Activated naive CD8-positive, alpha-beta T cell treated with anti-CD3 and anti-CD28 coated beads, Interleukin-2, amount 50 U/mL, for 16 hours (primary cell): ENCODE data around the gene NLRP3.
A peak's percentile ranks its signal among the peaks of the same experiment; 100 is the strongest.
"Not testable (repeated sequence)": the region's sequence is repeated elsewhere in the genome, so short reads cannot be mapped to it uniquely, and the experiment has no call there.

Source experiments
- DNase-seq: peaks from one replicate; pipeline ENCODE4 v3.0.0-alpha.2; 2020; ENCODE audit warnings: low read depth, low spot score

NLRP3 gene

GRCh38 chr1:247469141-247469535, 53.2 kb downstream of the NLRP3 start:
- DNase-seq = no peak

- DNase-seq = not testable (repeated sequence)
These were observed 55.0 kb downstream of the NLRP3 start for GRCh38 chr1:247470942-247471429.

- no peak for DNase-seq
These were observed 55.6 kb downstream of the NLRP3 start for GRCh38 chr1:247471445-247472016.

GRCh38 chr1:247472035-247472434, 56.1 kb downstream of the NLRP3 start:
- no peak for DNase-seq

- no peak for DNase-seq
These were observed 58.4 kb downstream of the NLRP3 start for GRCh38 chr1:247474367-247474766.

GRCh38 chr1:247475793-247476192, 59.8 kb downstream of the NLRP3 start:
- DNase-seq = no peak

GRCh38 chr1:247476328-247477058, 60.5 kb downstream of the NLRP3 start:
- DNase-seq = not testable (repeated sequence)

- DNase-seq = no peak
These were observed 66.8 kb downstream of the NLRP3 start for GRCh38 chr1:247482747-247483146.

GRCh38 chr1:247487057-247487456, 71.1 kb downstream of the NLRP3 start:
- peak; percentile 1 for DNase-seq

GRCh38 chr1:247491328-247491727, 75.4 kb downstream of the NLRP3 start:
- DNase-seq = no peak

- DNase-seq = no peak
These were observed 77.1 kb downstream of the NLRP3 start for GRCh38 chr1:247493106-247493505.

GRCh38 chr1:247494767-247495166, 78.8 kb downstream of the NLRP3 start:
- DNase-seq = no peak

- DNase-seq = no peak
These were observed 80.8 kb downstream of the NLRP3 start for GRCh38 chr1:247496581-247497285.
